ENCODE results near the gene OTOS.

The OTOS gene

DNA sequence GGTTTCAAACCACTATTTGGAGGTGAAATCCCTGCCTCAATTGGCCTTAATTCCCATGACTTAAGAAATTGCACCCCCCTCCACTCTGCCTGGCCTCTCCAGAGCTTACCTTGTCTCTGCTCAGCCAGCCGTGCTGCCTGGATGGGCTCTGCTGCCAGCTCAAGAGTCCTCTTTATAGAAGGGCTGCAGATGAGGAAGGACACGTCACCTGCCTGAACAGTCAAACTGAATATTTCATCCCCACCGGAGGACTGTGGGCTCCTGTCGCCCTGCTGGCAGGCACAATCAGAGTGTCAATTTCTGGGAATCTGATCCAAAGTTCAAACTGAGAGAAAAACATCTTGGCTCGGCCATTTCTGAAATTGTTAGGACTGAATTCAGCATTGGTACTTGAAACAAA, at the start of gene OTOS:
Gene OTOS, minus strand, starts transcription at position 148 of the 400 bp plus-strand sequence. CDS start 332 bp downstream, outside the sequence.
- DNase-seq (ENCODE audit: low spot score): no peak

DNA sequence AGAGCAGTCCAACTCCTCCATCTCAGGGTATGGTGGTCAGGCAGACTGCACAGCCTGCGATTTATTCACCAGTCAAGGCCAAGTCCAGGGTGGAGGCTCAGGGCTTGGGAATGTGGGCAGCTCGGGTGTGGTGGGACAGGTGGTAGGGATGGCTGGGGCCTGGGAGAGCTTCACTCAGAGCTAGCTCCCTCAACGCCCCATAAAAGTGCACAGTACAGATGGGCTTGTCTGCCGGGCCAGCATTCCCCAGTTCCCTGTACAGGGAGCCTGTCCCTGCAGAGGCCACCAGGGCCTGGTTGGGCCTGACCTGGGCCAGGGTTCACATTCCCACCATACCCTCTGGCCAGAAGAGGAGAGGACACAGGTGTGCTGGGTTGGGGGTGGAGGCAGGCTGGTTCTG, 49.2 kb upstream of the OTOS start:
- no peak for DNase-seq (ENCODE audit: low spot score)

DNA sequence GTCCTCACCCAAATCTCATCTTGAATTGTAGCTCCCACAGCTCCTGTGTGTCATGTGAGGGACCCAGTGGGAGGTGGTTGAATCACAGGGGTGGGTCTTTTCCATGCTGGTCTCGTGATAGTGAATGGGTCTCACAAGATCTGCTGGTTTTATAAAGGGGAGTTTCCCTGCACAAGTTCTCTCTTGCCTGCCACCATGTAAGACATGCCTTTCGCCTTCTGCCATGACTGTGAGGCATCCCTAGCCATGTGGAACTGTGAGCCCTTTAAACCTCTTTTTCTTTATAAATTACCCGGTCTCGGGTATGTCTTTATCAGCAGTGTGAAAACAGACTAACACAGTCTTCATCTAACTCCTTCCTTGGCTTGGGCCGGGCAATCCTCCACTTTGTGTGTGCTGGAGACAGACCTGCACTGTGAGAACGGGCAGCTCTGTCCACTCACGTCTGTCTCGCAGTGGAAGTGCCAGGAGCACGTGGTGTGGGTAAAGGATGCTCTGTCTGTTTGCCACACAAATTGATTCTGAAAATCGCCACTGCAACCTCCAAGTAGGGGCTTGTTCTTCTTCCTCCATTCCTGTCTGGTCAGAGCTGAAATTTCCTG, 47.6 kb upstream of the OTOS start:
- DNase-seq (ENCODE audit: low spot score): no peak

DNA sequence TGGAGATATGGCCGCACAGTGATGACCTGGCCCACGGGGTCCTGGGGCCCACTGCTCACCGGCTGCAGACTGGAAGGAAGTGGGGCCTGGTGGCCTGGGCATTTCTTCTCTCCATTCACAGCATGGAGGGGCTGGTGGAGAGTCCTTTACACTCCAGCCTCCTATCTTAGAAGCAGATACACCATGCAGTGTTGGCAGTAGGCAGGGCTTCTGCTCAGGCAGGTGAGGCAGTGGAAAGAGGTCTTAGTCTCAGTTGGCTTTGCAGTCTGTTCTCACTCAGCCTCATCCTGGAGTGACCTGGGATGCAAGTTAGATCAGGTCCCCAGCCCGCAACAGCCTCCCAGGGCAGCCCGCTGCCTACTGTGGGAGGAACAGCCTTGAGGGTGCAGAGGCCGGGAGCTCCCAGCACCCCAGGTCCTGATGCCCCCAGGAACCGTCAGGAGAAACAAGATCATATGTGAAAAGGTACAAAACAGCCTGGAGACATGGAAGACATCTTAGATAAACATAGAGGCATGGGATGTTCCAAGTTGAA, 45.8 kb upstream of the OTOS start:
- DNase-seq (ENCODE audit: low spot score): no peak

DNA sequence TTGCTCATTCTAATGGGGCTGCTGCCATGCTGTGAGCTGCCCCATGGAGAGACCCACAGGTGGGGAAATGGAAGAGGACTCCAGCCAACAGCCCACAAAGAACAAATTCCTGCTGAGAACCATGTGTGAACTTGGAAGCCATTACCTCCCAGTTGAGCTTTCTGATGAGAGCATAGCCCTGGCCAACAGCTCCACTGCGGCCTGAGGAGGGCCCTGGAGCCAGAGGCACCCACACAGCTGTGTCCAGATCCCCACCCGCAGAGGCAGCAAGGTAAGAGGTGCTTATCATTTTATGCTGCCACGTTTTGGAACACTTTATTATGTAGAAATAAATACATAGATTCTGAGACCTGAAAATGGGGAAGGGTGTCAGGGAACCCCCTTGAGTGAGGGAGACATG, 44.2 kb upstream of the OTOS start:
- no peak for DNase-seq (ENCODE audit: low spot score)

DNA sequence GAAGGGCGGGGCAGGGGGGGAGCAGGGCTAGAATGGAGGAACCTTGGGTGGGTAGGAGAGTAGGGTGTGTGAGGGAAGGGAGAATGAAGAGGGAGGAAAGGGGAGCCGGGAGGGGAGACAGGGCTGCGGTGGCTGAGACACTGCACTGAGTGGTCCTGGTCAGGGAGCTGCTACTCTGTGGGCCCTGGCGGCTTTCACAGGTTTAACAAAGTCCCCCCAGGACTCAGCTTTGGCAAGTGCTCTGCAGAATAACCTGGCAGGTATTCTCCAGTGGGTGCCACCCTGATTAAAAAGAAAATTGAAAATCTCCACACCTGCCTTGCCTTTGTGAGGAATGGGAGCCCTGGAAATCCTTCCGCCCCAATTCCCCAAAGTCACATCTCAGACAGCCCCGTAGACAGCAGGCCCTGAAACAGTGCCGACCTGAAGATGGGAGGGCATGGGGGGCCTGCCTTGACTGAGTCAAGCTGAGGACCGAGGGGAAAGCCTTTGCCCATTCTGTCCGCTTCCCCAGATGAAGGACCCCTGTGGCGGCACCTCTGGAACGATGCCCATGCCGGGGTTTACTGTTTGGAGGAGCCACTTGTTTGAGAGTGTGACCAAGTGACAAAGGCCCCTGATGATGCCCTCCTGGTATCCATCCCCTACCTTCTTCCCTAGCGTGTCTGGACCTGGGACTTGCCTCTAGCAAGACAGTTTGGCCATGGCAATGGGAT, 43.6 kb upstream of the OTOS start:
- no peak for DNase-seq (ENCODE audit: low spot score)

DNA sequence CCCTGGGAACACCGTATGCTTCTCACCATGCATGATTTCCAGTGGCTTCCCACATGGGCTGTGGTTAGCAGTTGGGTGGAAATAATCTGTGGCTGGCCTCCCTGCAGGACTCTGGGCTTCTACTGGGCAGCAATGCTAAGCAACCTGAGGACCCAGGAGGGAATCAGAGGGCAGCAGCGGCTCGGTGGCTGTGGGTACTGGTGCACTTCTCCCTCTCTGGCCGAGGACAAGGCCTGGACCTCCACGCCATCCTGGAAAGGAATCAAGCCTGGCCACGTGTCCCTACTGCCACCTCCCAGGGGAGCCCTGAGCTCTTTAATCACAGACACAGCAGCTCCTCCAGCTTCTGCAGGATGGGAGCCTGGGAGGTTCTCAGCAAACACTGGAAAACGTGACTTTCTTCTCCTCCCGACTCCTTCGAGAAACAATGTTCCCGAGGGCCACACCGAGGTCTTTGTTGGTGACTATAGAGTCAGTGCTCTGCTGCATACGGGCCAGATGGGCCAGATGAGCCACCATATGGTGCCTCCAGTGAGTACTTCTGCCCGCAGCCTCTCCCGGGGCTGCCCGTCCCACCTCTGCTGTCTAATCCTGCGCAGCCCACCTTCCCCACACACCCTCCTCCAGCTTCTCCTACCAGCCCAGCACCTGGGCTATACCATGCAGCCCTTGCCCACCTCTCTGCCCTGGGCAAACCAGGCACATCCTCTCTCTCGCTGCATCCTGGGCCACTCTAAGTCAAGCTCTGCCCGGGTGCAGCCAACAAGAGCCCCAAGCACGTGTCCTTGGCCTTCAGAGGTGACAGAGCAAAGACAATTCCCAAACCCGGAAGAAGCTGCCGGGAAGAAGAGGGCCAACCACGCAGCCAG, 42.8 kb upstream of the OTOS start:
- DNase-seq (ENCODE audit: low spot score): no peak

DNA sequence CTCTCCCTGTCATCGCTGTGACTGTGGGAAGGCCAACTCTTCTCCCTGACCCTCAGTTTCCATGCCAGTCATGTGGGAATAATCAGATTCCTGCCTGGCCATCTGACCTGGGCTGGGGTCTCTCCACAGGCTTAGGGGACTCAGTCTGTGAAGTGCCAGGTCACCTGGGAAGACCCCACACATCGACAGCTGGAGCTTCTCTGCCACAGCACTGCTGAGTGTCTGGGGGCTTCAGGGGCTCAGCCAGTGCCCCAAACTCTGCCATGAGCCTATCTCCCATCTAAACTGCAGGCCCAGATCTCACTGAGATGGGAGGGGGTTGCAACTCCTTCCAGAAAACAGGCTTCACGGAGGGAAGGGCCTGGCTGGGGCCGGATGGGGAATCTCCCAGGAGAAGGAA, 42.0 kb upstream of the OTOS start:
- no peak for DNase-seq (ENCODE audit: low spot score)

DNA sequence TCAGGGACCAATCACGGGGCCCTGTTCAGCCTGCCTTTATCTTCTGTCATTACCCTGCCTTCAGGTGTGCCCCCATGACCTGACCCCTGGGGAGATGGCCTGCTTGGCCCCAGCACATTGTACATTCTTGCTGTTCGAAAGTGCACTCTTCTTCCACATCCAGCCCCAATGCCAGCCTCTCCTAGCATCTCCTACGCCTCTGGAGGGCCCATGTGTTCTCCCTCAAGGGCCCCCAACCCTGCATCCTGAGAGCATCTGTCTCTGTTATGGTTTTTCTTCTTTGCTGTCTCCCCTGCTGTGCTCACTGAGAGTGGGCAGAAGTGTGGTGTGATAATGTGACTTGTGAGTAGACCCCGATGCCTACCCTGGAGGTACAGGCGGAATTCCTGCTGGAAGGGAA, 41.5 kb upstream of the OTOS start:
- no peak for DNase-seq (ENCODE audit: low spot score)

DNA sequence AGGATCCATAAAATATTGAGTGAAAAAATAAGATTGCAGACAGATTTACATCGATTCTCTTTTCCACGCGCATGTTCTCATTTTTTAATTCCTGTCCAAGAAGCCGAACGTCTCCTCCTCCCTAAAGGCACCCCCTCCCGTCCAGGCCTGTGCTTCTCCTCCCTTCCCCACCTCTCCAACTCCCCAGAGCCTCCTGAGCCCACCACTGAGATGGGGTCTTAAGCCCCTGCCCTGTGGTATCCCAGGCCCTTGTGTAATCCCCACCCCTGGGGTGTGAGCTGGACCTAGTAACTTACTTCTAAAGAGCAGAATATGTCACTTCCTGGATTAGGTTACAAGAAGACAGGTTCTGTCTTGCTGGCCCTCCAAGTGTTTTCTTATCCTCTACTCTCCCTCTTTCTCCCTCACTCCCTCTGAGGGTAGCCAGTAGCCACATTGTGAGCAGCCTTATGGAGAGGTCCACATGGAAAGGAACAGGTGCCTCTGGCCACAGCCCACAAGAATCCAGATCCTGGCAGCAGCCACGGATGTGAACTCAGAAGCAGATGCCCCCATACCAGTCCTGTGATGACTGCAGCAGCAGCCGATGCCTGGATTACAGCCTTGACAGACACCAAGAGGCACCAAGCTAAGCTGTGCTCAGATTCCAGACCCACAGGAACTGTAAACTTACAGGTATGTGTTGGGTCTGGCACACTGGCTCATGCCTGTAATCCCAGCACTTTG, 39.6 kb upstream of the OTOS start:
- DNase-seq (ENCODE audit: low spot score): no peak

DNA sequence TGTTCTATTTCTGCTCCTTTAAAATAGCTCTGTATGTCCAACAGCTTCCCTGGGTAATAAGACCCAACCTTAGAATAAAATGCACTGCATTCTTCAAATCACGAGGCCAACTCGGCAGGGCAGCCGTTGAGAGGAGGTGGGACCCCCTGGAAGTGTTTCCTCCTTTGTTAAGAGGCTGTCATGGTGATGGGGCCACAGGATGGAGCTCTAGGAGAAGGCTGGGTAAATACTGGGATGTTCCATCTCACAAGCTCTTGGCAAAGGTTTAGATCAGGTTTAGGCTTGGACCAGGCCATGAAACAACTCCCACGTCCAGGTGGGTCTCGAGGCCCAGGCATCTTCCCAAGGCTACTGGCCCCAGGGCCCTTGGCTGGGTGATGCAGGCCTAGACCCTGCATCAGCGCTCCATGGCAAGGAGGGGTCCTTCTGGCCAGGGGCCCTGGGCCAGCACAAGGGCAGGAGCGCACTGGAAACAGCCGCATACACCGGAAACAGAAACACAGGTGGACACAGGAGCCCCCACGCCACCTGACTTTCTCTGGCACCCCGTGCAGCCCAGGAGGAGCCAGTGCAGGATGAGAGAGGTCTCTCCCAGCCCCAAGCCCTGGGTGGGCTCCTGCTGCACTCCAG, 38.8 kb upstream of the OTOS start:
- DNase-seq (ENCODE audit: low spot score): no peak

DNA sequence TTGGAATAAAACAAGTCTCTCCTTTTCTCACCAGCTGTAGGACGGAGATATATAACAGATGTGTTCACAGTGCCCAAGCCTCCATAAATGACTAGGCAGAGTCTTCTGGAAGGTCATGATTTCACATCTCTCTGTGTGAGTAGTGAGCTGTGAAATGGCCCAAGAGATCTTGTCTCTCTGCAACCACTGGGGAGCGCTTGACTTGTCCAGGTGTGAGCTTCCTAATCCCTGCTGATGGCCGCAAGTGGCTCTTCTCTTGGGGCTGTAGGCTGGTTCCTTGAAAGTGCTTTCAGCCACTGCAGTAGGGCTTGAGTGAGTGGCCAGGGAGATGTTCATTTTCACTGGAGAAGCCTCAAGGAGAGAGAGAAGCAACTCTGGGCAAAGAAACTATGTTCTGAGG, 38.1 kb upstream of the OTOS start:
- no peak for DNase-seq (ENCODE audit: low spot score)

DNA sequence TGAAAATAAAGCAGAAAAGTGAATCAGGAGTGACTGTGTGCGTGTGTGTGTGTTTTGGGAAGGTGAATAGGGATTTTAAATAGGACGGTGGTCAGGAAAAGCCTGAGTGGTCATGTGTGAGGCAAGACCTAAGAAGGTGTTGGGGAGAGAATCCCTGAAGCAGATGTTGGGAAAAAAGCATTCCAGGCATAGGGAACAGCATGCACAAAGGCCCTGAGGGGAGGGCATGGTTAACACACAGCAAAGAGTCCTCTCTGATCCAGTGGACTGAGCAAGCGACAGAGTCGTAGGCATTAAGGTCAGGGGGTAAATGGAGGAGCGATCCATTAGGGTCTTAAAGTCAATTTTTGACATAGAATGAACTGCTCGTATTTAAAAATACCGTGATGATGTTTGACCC, 34.0 kb upstream of the OTOS start:
- DNase-seq (ENCODE audit: low spot score): no peak

DNA sequence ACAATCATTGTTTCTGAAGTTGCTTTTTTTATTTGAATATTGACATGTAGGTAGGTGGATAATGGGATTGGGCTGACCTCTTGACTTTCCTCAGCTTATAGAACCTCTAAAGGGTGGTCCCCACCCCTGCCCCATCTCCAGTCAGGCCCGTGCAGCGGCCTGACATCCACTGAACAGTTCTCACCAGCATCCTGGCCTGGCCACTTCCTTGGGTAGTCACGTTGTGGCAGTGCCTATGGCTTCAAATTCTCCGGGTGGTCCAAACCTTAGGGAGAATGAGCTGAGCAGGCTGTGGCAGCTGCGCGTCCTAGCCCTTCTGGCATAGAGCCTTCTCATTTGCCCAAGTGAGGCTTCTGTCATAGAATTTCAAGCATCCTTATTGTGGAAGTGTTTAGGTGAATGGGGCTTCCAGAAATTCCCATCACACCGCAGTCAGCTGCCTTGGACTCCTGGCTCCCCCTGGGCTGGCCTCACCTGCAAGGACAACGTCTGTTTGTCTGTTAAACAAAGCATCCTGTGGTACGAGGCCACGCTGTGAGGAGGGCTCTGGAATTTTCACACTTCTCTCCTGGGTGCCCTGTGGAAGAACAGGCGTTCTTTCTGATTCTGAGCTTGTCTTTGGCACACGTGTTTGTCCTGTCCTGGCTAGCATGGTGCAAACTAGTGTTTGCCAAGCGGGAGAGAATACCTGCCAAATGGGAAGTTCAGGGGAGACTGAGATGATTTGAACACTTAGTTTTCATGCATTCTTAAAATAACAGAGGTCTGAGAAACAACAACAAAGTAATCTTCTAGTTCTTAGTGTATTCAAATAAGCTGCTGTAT, 31.8 kb upstream of the OTOS start:
- DNase-seq (ENCODE audit: low spot score): no peak

DNA sequence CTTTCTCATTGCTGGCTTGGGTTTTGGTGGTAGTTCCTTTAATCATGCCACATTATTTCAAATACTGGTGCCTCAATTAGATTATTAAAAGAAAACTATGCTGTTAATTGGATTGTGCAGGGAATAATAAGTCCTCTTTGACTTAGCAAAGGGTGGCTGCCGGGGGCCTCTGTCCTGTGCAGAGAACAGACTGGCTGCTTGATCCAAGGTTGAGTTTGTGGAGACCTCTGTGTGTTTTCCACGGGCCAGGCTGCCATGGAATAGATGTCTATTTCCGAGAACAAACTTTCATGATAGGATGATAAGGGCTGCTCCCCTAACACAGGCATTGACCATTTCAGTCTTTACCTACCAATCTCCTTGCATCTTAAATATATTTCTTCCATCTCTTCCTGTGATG, 30.4 kb upstream of the OTOS start:
- no peak for DNase-seq (ENCODE audit: low spot score)

DNA sequence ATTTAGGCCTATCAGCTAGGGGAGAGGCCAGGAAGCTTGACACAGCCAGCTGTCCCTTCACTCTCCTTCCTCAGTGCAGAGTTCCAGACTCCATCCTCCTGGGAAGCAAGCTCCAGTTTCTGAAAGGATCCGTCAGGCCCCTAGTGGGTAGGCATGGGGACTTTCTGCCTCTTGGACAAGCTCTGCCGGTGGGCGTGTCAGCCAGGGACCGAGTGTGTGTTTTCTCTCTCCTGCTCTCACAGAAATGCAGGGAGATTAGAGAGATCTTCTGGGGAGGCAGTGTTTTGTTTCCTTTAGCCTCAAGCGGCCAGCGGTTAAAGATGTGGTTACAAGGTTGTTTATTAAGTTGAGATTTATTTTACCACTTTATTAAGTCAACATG, 29.9 kb upstream of the OTOS start:
- DNase-seq (ENCODE audit: low spot score): no peak

DNA sequence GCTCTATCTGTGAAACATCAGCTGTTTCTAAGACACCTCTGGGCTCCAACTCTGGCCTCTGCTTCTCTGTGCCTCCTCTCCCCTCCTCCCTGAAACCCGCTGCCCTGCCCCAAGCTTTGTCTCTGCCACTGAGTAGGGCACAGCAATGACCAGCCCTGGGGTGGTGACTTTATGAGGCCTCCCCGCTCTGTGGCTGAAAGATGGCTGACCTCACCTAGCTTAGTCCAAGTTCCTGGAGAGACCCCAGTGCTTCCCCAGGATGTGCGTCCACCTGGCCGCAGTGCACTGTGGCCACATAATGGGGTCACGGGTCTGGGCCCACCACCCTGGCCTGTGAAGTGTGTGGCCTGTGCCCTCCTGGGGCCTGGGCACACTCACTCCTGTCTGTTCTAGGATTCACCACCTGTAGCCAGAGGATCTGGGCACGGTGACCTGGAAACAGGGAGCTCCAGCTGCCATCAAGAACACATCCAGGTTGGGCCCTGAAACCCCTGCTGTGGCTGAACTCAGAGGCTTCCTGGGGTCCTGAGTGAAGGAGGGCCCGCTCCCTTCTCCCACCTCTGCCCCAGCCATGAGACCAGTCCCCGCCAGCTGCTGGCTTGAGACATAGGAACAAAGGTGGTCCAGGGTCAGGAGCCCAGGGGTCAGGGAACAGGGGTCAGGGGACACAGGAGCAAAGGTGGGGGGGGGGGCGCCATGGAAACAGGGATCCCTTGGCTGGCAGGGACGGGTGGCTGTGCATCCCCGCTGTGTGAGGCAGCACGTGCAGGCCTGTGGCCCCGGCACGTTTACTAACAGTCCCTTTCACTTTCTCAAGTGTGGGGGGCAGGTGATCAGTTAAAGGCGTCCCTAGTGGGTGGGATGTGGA, 29.3 kb upstream of the OTOS start:
- no peak for DNase-seq (ENCODE audit: low spot score)

DNA sequence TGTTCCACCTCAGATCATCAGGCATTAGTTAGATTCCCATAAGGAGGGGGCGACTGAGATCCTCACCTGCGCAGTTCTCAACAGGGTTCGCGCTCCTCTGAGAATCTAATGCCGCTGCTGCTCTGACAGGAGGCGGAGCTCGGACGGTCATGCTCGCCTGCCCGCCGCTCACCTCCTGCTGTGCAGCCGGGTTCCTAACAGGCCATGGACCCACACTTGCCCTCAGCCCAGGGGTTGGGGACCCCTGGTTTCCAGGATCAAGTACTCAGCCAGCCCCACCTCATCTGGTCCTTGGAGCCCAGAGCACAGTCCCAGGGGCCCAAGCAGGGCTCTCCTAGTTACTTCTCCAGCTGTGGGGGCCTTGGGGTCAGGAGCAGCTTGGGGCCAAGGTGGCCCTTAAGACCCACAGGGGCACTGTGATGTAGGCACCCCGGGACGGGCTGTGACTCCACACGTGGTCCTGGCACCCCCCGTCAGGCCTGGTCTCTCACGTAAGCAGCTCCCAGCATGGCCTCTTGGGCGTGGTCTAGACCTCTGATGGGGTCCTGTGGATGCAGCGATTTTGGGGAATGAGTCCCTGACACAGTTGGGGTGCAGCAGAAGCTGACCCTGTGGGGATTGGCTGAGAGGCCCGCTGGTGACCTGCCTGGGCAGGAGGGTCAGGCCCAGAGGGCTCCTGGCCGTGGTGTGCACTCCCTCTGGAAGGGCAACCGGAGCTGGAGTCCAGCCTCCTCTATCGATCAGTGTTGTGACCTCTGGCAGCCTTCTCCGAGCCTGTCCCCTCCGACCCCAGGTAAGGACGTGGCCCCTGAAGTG, 28.3 kb upstream of the OTOS start:
- no peak for DNase-seq (ENCODE audit: low spot score)

DNA sequence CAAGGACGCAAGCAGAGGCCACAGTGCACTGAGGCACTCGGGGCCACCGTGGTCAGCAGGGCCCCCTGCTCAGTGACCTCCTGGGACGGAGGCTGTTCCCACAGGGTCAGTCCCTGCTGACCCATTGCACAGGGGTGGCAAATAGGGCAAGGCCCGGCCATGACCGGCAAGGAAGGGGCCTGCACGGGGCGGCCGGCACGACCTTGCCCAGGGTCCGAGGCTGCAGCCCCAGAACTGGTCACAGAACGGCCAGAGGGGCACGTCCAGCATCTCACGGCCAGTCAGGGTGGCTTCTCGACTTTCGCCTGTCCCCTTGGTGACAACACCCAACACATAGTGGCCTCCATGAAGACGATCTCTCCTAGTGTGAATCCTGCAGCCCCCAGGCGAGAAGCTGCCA, 27.6 kb upstream of the OTOS start:
- DNase-seq (ENCODE audit: low spot score): no peak
